ENCODE results near the gene CLEC16A.
"Not testable (repeated sequence)": the region's sequence is repeated elsewhere in the genome, so short reads cannot be mapped to it uniquely, and the experiment has no call there.

Gene CLEC16A

DNA sequence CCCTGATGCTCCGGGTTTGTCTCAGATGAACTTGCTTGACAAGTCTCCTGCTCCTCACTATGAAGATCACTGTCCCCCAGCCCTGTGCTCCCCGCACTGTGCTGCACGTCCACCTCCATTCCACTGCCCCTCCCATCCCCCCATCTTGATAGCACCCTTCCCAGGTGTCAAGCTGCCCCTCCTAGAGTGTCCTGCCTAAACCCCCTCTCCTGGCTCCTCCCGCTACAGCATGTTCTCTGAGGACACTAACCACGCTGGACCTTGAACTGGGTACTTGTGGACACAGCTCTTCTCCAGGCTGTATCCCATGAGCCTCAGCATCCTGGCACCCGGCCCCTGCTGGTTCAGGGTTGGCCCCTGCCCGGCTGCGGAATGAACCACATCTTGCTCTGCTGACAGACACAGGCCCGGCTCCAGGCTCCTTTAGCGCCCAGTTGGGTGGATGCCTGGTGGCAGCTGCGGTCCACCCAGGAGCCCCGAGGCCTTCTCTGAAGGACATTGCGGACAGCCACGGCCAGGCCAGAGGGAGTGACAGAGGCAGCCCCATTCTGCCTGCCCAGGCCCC is 20.6 kb upstream of the CLEC16A start:
- DNase-seq, result no peak

DNA sequence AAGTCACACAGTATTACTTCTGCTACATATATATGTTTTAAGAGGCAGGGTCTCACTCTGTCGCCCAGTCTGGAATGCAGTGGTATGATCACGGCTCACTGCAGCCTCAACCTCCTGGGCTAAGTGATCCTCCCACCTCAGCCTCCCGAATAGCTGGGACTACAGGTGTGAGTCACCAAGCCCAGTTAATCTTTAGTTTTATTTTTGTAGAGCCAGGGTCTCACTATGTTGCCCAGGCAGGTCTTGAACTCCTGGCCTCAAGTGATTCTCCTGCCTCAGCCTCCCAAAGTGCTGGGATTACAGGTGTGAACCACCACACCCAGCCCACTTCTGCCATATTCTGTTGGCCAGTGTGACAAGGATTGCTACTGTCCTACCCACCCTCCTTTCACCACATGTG is 19.1 kb upstream of the CLEC16A start:
- DNase-seq, result not testable (repeated sequence)

DNA sequence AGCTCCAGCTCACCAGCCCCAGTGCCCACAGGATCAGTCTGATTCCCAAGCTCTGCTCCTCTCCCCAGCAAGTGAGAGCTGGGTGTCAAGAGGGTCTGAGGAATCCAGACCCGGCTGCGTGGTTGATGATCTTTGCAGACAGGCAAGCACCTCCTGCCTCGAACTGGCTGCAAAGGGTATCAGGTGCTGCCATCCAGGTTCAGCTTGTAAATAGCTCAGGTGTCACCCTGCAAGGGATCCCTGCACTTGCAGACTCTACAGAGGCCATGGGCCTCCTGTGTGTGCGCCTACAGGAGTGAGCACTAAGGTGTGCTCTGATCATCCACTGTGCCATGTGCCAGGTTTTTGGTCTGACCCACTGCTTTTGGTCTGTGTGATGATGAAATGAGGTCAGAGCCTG is 18.3 kb upstream of the CLEC16A start:
- DNase-seq, result no peak

DNA sequence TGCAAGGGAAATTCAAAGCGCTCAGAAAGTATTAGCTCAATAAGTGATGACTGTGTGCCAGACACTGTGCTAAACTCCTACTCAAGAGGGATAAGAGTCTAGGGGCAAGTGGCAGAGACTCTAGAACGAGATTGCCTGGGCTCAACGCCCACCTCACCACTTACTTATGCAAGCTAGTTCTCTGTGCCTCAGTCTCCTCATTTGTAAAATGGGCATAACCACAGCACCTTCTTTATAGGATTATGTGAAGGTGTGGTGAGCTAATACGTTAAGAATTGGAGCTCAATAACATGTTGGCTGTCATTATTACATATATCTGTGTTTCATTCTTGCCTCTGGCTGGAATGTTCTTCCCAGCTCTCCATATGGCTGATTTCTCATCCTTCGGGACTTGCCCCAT is 17.5 kb upstream of the CLEC16A start:
- no peak for DNase-seq

DNA sequence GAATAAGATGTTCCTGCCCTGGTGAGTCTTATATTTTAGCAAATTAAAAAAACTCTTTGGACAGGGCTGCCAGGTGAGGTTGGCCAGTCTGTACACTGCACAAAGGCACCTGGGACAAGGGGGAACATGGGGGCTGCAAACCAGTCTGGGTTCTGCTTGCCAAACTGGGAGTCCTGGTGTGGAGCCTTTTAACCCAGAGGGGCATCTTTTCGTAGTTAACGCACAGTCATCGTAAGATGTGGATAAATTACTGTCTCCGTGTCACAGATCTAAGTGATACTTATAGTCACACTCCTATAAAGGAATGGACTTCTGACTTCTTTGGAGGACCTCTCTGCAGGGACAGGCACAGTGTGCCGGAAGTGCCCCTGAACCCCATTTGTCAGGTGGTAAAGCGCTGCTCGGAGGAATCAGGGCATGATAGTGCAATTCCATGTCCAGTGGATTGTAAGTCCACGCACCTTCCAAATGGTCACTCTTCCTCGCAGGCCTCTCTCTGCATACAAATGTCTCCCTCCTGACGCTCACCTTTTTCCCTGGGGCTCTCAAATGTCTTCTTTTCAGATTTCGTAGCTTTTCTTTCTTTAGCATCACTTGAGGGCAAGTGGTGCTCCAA is 16.8 kb upstream of the CLEC16A start:
- no peak for DNase-seq

DNA sequence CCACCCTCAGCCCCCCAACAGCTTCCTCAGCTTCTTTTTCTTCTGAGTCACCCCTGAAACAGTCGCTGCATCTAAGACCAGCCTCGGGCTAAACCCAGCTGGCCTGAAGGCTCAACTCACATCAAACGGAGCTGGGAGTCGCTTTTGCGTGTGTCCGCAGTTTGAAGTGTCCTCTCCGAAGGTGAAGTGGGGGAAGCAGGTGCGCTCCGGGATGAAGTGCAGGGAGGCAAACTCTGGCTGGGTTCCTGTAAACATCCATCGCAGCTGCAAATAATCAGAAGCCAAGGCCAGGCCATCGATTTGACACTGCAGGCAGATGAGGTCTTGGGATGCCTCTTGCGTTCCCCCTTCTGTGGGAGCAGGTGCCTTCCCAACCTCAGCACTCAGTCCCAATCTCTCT is 15.3 kb upstream of the CLEC16A start:
- DNase-seq, result not testable (repeated sequence)

DNA sequence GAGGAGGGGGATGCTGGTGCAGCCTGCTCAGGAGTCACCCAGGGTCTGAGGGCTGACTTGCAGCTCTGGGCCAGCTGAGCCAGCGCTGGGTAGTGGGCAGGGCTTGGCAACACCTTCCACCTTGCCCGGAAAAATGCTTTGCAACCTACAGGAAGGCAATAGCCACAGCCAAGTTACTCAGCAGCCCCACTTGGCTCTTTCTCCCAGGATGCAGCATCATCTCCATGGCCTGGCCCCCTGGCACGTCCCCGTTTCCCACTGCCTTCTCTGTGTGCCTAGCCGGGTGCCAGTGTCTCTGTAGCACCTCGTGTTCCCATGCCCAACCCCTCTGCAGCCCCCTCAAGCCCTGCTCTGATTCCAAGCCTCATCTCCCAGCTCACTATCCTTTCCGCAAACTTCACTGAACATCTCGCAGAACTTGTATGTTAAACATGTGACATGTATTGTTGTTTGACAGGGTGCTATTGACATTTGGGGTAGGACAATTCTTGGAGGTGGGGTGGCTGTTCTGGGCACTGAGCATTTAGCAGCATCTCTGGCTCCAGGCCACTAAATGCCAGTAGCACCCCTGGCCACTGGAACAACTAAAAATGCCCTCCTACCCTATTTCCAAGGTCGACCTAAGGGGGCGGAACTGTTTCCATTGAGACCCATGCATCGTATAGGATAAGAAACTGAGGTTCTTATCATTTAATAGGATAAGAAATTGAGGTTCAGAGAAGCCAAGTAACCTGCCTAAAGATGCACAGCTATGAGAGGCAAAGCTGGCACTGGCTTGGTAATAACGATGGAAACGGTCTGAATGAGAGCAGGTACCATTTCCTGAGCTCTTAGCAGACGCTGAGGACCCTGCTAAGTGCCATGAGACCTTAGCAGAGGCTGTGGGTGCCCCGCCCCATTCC is 14.3 kb upstream of the CLEC16A start:
- no peak for DNase-seq

DNA sequence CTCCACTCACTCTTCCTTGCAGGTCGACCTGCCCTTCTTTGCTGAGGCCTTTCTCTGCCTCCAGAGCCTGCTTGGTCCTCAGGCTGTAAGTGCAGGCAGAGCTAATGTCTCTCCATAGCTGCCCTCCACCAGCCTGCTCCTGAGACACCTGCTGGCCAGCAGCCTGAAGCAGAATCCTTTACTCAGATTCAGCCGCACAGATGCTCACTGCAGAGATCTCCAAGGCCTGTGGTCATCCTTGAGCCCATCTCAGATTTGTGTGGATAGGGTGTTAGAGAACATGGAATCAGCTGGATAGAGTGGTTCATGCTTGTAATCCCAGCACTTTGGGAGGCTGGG is 13.6 kb upstream of the CLEC16A start:
- no peak for DNase-seq

DNA sequence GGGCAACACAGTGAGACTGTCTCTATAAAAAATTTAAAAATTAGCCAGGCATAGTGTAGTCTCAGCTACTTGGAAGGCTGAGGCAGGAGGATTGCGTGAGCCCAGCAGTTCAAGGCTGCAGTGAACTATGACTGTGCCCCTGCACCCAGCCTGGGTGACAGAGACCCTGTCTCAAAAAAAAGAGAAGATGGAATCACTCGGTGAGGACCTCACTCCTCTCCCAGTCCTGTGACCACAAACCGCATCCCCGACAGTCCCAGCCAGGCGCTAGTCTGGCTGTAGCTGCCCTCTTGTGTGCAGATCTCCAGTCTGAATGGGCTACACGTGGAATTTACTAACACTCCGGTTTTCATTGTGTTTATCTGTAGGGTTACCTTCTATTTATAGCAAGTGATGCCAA is 13.2 kb upstream of the CLEC16A start:
- DNase-seq, result no peak

DNA sequence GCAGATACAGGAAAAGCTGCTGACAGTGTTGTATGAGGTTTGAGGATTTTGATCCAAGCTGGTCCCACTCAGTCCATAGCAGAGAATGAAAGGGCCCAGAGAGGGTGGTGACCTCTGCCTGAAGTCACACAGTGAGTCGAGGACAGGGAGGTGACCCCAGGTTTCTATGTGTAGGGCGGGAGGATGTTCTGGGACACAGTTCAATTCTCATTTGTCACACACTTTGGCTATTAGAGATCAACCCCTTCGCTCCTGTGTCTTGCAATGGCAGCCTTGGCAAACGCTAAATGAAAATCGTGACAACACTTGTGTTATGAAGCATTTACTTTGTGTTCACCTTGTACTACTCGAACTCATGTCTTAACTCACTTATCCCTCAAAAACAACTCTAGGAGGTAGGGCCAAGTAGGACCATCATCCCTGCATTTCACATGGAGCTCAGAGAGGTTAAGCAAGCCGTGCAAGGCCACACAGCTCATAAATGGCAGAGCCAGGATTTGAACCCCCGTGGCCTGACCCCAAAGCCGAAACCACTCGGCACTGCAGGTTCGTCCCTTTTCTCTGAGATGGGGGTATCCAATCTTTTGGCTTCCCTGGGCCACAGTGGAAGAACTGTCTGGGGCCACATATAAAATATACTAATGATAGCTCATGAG is 12.3 kb upstream of the CLEC16A start:
- DNase-seq, result no peak

DNA sequence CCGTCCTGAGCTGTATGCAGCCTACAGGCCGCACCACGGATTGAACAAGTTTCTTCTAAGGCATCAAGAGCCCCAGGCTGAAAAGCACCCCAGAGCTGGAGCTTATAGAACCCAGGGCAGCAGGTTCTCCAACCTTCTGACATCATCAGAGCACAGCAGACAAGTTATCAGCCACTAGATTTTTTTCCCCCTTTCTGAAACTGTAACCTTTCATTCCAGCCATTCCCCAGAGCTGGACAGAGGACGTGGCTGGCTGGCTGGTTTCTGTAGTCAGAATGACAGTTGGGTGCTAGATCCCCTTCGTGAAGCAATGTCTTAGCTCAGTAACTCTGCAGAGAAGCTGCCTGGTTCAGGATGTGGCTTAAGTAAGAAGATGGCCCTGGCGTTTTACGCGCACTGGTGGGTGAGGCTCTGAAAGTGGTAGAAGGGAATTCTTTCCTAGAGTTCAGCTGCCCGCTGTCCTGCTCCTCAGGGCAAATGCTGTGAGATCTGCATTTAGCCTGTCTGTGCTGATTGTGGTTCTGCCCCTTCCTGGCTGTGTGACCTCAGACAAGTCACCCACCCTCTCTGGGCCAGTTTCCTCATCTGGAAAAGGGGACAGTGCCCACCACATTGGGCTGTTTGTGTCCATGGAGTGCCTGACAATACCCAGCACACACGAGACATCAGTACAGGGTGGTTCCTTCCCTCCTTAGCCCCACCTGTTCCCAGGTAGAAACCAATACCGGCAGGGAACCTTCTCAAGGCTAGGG is 11.2 kb upstream of the CLEC16A start:
- DNase-seq, result no peak

DNA sequence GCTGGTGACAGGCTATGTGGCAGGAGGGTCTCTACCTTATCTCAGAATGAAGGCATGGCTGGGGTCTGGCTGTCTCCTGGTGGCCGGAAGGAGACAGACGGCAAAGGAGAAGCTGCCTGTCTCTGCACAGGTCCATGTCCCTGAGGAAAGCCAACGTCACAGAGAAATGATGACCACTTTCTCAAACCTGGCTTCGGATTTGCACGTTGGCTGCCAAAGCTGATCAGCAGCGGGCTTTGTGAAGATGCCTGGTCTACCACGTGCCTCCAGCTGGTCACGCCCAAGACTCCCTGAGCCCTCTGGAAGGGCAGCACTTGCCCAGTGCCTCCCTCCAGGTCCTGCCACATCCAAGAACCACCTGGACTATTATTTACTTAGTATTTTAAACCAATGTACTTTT is 10.5 kb upstream of the CLEC16A start:
- no peak for DNase-seq

DNA sequence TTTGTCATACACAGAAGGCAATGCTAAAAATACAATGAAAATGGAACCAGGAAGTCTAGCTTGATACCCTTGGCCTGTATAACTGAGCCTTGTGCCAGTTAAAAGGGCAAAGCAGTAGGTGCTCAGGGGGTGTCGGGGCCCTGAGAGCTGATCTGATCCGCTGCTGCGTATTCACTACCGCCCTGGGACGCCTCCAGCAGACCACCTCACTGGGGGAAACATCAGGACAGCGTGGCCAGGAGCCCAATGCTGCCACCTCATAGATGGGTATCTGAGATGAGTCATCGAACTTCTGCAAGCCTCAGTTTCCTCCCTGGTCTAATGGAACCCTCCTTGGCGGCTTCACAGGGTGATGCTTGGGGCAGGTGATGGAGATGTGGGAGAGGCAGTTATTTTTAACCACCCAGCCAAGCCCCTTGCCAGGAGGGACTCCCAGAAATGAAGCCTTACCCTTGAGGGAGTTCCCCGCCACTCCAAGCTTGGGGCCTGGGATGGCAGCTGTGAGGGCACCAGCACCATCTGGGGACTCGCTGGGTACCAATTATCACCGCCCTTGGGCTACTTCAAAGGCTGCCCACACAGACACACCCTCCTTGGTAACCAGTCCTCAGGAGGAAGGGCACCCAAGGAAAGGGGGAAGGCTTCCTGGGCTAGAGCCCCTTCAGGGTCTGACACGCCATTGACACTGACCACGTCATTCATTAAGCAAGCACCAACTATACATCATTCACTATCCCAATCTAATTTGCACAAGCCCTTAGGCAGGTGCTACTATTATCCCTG is 9.8 kb upstream of the CLEC16A start:
- no peak for DNase-seq

DNA sequence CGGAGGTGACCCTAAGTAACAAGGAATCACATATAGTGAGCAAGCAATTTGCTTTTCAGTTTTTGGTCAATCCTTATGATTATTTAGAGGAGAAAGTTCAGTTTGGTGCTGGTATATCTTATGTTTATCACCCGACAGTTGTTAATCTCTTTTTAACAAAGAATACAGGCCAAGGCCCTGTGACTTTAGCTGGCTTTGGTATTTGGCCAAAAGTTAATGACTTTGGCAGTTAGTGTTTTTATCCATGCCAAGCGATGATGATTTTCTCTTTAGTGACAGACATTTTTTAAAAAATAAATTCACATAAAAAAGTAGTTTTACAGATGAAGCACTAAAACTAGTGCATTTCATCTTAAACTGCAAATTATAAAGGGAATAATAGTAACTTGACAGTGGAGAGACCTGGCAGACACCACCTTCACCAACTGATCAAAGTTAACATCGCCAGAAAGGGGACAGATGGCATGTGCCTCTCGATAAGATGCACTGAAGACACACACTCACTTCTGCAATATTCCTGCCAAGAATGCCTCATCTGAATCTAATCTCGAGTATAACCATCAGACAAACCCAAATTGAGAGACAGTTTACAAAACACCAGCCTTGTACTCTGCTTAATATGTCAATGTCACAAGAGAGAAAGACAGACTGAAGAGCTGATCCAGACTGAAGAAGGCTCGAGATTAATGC is 9.0 kb upstream of the CLEC16A start:
- no peak for DNase-seq

DNA sequence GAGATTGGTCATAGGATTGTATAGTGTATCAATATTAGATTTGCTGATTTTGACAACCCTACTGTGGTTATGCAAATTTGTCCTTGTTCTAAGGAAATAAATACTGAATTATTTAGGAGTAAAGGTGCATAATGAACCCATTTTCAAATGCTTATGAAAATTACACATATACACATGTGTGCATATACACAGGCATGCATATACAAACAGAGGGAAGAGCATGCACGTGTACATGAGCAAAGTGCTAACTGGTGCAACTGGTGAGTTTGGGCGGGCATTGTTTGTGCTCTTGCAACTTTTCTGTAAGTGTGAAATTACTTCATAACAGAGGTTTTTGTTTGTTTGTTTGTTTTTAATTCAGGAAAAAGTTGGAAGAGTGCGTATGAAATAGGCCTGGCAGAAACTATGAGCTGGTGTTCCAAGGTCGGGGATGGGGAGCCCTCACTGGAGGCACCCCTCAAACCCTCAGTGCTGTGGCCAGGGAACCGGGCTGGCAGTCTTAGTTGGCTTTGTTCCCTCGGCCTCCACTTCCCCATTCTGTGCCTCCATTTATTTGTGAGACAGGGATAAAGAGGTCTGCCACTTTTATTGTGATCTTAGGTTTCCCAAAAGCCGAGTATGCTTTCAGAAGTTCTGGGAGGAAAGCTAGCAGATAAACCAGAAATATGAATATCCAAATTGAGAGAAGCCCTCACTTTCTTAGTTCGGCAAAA is 7.9 kb upstream of the CLEC16A start:
- DNase-seq, result no peak

DNA sequence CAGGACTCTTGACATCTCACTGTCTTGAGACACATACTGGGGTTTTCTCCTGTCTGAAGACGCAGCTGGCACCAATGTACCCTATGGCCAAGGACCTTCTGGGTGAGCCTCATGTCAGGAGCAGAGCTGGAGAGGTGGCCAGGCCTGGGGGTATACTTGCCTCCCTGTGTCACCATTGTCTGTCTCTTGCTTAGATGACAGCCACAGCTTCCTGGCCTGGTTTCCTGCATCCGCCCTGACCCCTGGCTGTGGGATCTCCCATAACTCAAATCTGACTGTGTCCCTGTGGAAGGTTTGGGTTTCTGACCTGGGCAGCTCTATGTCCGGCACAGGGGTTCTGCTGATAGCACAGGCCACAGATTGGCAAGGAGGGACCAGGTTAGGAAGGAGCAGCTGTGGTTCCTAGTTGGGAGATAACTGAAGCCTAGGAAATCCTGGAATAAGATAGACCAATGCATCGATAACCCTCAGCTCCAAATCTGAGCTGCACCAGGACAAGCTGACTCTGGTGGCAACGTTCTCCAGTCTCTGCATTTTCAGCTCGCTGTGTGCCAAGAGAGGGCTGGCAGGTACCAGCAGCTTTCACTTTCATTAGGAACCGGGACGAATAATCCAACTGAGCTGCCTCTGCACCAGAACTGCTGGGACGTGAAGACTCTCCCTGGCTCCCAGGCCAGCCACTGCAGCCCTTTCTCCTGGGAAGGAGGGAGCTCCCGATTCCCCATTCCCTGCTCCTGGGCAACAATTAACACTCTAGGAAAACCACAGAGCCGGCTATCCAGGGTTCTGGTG is 7.1 kb upstream of the CLEC16A start:
- peak; percentile 16 for DNase-seq

DNA sequence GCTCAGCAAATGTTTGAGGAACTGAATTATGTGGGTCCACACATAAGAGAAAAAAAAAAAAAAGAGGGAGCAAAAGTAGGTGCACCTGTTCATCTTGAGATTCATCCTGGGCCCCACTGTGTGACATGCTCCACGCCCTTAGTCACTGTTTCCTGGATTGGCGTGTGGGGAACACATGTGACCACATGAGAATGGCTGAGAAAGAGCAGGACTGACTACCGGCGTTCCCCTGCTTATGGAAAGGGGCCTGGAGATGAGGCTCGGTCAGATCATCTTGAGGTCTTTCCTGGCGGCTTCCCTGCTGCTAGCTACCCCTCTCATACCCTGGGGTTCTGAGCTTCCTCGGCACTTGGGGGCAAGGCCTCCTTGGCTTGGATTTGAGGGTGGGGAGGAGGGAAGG is 6.0 kb upstream of the CLEC16A start:
- no peak for DNase-seq

DNA sequence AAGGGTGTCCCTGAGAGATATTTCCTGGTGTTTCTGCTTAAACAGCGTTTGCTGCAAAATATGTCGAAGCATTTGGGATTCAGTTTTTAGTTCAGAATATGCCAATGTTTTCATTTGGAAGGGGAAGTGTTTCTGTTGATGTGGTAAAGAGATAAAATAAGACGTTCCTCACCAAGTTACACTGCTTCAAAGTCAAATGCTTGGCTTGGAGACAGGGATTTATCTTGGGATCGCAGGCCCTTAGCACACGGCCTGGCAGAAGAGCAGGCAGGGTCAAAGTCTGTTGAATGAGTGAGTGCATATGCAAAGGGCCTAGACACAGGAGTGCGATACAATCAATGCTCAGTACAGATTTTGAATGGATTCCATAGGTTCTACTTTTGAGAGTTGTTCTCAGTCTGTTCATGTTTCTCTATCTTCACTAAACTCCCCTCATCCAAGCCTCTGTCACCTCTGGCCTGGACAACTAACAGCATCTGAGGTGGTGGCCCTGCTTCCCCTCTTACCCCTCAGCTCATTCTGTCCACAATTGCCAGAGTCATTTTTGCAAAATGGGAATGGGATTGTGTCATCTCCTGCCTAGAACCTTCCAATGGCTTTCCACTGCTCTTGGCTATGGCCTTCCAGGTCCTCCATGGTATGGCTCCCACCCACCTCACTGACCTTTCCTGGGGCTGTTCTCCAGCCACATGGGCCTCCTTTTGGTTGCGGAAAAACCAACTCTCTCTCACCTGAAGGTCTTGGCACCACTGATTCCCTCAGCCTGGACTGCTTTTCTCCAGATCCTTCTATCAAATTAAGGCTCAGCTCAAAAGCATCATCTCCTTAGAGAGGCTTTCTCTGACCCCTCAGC is 5.3 kb upstream of the CLEC16A start:
- no peak for DNase-seq

DNA sequence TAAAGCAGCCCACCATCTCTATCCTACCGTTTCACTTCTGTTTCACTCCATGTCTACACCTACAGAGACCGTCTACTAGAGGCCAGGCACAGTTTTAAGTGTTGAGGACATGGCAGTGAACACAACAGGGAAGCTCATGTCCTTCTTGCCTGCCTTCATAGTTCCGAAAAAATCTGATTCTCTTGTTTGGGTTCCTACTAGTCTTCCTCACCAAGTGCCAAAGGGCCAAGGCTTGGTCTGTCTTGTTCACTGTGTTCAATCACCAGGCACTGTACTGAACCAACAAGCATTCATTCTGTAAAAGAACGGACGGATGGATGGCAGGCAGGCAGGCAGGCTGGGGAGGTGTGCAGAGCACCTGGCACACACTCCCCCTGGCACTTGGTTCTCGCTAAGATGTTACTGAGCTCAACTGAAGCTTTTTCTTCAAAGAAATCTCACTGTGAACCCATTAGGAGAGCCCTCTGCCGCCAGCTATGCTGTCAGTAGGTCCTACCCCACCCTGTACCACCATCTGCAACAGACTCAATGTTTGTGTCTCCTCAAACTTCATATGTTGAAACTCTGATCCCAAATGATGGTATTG is 4.6 kb upstream of the CLEC16A start:
- DNase-seq, result no peak
